Measurements from ENCODE around the gene SARM1. TPM values are rescaled to one million over a fixed set of nuclear protein-coding genes. Genes with fewer than 3 reads are reported as not detected.

SARM1 gene
- polyA plus RNA-seq, 3 donors: 0.78 to 7.1 (median 0.90) TPM

GRCh38 chr17:28388106-28388505 is 16.6 kb downstream of the SARM1 start:
- Histone ChIP-seq H3K9ac (ENCODE audit: insufficient read depth, low read length, poor library complexity, severe bottlenecking) (no peak overlapping the region), H3K36me3 (replicated peaks in 1 of 2; ENCODE audit: control insufficient read depth in 1 of 2, insufficient read depth in 2 of 2, low read length in 2 of 2) (peaks cover 17 to 36% of the 10 kb centered on the region in 2 donors), H3K4me2 (replicated peaks; ENCODE audit: extremely low read depth, low read length, poor library complexity, severe bottlenecking) (no peak overlapping the region), H3K9me3 (replicated peaks in 1 of 2; ENCODE audit: control insufficient read depth in 1 of 2, insufficient read depth in 1 of 2, low read length in 2 of 2) (no peaks in the 10 kb centered on the region), H2AFZ (ENCODE audit: insufficient read depth, low read depth, low read length, poor library complexity, severe bottlenecking) (no peak overlapping the region), H3K27me3 (ENCODE audit: control insufficient read depth in 2 of 2, insufficient read depth in 2 of 2, low read length in 2 of 2) (peaks cover 0 to 3% of the 10 kb centered on the region in 2 donors), H4K20me1 (ENCODE audit: insufficient read depth, low read length) (no peaks in the 10 kb centered on the region), H3K4me1 (ENCODE audit: control insufficient read depth in 1 of 2, insufficient read depth in 2 of 2, low read length in 2 of 2) (peaks cover 16 to 19% of the 10 kb centered on the region in 2 donors), H3K27ac (ENCODE audit: low read depth in 1 of 2, low read length in 2 of 2) (no peak overlapping the region), H3K4me3 (replicated peaks in 1 of 3; ENCODE audit: low read depth in 2 of 3, low read length in 3 of 3) (no peak overlapping the region), H3K79me2 (ENCODE audit: insufficient read depth, low read length) (no peaks in the 10 kb centered on the region)
- no peak for TF ChIP-seq CTCF (IDR thresholded peaks at IDR 0.05)
- Mint-ChIP-seq H3K4me1 (peaks cover 21% of the 10 kb centered on the region), H3K27me3 (ENCODE audit: low read depth in 3 of 3) (peaks cover 1 to 18% (median 8%) of the 10 kb centered on the region in 3 donors), H3K4me3 (no peak overlapping the region), H3K27ac (no peak overlapping the region), H3K9me3 (peaks cover 0 to 2% (median 0%) of the 10 kb centered on the region in 7 donors), H3K36me3 (peaks cover 37 to 39% of the 10 kb centered on the region in 2 donors)
- intact Hi-C loops (cut with micrococcal nuclease): no loop called here
- DNase-seq: no peak
- 98% methylated on average over 11 of the region's 11 CpGs for WGBS (ENCODE audit: insufficient coverage)

GRCh38 chr17:28390141-28390540 is 18.6 kb downstream of the SARM1 start:
- no peak overlapping the region for H3K4me2 ChIP-seq (replicated peaks; ENCODE audit: extremely low read depth, low read length, poor library complexity, severe bottlenecking)
- DNase-seq: no peak
- no peak overlapping the region for H3K4me3 ChIP-seq (replicated peaks in 1 of 3; ENCODE audit: low read depth in 2 of 3, low read length in 3 of 3)
- no peak for TF ChIP-seq CTCF (IDR thresholded peaks at IDR 0.05)
- no peaks in the 10 kb centered on the region for H3K27me3 ChIP-seq (ENCODE audit: control insufficient read depth in 2 of 2, insufficient read depth in 2 of 2, low read length in 2 of 2)
- no peak overlapping the region for H2AFZ ChIP-seq (ENCODE audit: insufficient read depth, low read depth, low read length, poor library complexity, severe bottlenecking)
- Mint-ChIP-seq H3K4me1 (peaks cover 10% of the 10 kb centered on the region), H3K27ac (no peak overlapping the region), H3K4me3 (no peak overlapping the region), H3K36me3 (peaks cover 41 to 43% of the 10 kb centered on the region in 2 donors), H3K27me3 (ENCODE audit: low read depth in 3 of 3) (peaks cover 0 to 4% (median 3%) of the 10 kb centered on the region in 3 donors), H3K9me3 (no peaks in the 10 kb centered on the region)
- intact Hi-C loops (cut with micrococcal nuclease): no loop called here
- H3K27ac ChIP-seq (ENCODE audit: low read depth in 1 of 2, low read length in 2 of 2): no peak overlapping the region
- no peaks in the 10 kb centered on the region for H4K20me1 ChIP-seq (ENCODE audit: insufficient read depth, low read length)
- H3K79me2 ChIP-seq (ENCODE audit: insufficient read depth, low read length): no peaks in the 10 kb centered on the region
- no CpG with 5 or more reads among the region's 1 CpG for WGBS (ENCODE audit: insufficient coverage)
- no peaks in the 10 kb centered on the region for H3K9me3 ChIP-seq (replicated peaks in 1 of 2; ENCODE audit: control insufficient read depth in 1 of 2, insufficient read depth in 1 of 2, low read length in 2 of 2)
- H3K4me1 ChIP-seq (ENCODE audit: control insufficient read depth in 1 of 2, insufficient read depth in 2 of 2, low read length in 2 of 2): peaks cover 5% of the 10 kb centered on the region in 2 donors
- H3K36me3 ChIP-seq (replicated peaks in 1 of 2; ENCODE audit: control insufficient read depth in 1 of 2, insufficient read depth in 2 of 2, low read length in 2 of 2): peaks cover 17 to 50% of the 10 kb centered on the region in 2 donors
- H3K9ac ChIP-seq (ENCODE audit: insufficient read depth, low read length, poor library complexity, severe bottlenecking): no peak overlapping the region

Data from CD14-positive monocyte (primary cell).